ENCODE measurements around the gene ZCCHC17.
A peak's percentile ranks its signal among the peaks of the same experiment; 100 is the strongest.
"Not testable (repeated sequence)": the region's sequence is repeated elsewhere in the genome, so short reads cannot be mapped to it uniquely, and the experiment has no call there.

ZCCHC17 gene

DNA sequence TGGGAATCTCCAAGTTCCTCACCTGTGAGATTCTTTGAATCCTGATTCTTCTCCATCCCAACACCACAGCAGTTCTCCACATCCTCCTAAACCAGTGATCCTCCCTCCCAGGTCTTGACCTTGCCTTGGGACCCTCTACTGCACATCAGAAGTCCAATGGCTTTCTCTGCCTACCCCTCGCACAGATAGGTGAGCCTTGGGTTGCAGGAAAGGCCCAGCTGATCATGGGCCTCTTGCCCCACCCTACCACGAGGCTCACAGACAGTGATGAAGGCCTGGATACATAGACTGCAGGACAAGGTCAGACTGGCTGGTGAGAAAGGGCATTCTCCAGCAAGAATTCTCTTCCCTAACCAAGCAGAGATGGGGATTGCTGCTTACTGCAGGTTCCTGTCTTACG lies 75.2 kb downstream of the ZCCHC17 start:
- no peak for DNase-seq

GRCh38 chr1:31372751-31373055 lies 75.9 kb downstream of the ZCCHC17 start:
- DNase-seq: no peak

GRCh38 chr1:31373056-31373896 lies 76.4 kb downstream of the ZCCHC17 start, which contains the start of gene FABP3:
TSS of gene FABP3 (minus strand) at chr1:31373076. CDS start at chr1:31373014, 62 bp downstream.
- no peak for DNase-seq

DNA sequence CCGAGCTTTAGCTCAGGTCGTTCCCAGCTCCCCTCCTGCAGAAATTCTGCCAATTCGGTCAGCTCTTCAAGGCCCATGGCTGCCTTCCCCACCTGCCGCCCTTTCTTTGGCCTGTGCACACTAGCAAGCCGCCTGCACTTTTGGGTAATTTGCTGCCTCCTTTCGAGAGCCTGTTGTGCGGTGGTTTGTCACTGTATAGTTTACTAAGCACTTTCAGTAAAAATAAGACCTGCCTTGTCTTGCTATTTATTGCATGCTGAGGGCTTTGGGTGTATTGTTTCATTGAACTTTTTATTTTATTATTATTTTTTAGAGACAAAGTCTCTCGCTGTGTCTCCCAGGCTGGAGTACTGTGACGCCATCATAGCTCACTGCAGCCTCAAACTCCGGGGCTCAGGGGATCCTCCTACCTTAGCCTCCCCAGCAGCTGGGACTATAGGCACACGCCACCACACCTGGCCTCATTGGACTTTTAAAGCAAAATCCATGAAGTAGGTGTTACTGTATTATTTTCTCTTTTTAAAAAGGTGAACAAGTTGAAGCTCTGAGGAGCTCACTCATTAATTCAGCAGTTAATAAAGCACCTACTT lies 77.2 kb downstream of the ZCCHC17 start:
- DNase-seq: no peak

DNA sequence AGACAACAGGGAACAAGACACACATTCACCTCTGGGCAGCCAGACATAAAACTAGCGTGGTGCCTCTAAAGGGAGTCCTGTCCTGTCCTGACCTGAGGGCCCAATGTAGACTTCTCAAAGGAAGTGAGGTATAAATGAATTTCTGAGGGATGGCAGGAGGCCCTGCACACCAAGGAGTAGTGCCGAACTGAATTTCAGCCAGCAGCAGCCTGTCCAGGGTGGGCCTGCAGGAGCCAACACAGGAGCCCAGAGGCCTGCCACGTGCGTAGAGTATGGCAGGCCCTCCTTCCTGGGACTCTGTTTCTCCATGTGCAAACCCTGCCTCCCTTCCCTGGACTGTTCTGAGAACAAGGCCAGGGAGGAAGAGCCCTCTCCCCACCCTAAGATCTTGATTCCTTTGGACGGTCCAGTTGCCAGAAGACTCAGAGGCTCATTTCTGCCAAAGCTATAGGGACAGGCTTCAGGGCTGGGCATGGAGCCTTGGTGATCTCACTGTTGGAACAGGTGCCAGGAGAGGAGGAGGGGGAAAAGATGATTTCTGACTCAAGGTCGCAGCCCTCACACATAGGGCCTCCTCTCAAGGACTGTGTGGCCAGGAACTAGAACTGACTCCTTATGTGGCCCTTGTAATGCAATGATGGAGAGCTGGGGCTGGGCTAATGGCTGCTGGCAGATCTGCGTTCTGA lies 77.8 kb downstream of the ZCCHC17 start:
- DNase-seq: no peak

DNA sequence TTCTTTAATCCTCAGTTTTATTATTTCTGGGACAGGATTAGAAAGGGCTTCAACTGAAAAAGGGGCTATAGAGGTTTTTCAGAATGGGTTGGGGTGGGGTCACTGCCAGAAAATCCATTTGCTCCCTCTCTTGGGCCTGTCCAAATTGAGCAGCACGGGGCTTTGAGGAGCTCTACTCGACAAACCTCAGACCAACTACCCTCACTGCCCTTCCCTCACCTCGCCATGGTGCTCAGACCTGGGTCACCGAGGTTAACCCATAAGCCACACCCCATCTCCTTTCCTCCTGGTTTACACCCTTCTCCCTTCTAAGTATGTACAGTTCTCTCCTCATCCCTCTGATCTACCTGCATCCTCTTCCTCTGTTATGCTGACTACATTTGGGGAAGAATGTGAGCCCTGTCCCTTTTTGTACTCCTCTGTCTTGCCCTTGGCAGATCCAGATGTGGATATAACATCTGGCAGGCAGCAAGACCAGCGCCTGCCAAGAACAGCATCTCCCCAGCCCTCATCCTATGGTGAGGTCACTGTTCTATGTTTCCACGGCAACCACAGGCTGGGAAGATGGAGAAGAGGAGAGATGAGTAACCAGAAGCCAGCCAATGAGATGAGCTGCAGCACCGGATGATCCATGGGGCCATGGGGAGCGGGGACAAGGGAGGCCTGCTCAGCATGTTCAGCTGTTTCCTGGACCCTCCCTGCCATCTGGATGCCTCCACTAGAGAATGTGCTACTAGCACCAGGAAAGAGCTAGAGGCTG lies 79.7 kb downstream of the ZCCHC17 start:
- no peak for DNase-seq

- no peak for DNase-seq
Measured at GRCh38 chr1:31377364-31377863, 80.6 kb downstream of the ZCCHC17 start.

DNA sequence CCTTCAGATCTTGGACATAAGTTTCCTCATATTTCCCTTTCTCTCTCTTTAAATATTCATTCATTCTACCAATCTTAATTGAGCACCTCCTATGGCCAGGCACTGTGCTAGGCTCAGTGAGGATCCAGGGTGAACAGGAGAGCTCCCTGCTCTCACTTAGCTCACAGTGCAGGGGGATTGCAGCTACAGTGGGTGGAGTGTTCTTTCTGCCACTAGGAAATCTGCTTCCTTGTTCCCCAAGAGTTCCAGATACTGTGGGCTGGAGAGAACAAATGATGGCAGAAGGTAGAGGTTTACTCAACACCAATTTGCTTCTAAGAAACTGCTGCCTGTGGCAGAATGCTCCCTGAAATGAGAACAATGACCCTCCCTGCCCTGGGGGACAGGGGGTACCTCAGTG lies 81.2 kb downstream of the ZCCHC17 start:
- DNase-seq: no peak

- DNase-seq: no peak
Measured at GRCh38 chr1:31380181-31380580, 83.3 kb downstream of the ZCCHC17 start.

GRCh38 chr1:31381394-31382294 lies 84.8 kb downstream of the ZCCHC17 start:
- DNase-seq: no peak

DNA sequence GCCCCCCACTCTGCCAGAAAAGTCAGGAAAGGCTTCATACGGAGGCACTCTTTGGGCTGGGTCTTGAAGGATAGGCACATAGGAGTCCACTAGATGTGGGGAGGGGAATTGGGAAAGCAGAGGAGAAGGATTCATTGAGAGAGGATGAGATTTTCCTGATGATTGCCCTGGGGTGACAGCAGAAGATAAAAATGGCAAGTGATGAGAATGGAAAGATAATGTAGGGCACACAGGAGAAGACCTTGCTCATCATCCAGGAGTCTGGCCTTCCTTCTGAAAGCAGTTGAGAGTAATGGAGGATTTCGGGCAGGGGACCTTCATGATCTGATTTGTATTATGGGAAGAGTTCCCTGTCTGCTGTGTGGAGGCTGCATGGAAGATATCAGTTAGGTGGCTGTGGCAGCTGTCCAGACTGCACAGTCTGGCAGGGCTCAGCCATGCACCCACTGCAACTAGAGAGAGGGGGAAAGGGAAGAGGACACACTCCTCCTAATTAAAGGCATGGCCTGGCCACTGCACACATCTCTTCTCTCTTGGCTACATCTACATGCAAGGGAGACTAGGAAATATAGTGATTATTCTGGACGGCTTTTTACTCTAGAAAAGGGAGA lies 85.7 kb downstream of the ZCCHC17 start:
- DNase-seq: no peak

DNA sequence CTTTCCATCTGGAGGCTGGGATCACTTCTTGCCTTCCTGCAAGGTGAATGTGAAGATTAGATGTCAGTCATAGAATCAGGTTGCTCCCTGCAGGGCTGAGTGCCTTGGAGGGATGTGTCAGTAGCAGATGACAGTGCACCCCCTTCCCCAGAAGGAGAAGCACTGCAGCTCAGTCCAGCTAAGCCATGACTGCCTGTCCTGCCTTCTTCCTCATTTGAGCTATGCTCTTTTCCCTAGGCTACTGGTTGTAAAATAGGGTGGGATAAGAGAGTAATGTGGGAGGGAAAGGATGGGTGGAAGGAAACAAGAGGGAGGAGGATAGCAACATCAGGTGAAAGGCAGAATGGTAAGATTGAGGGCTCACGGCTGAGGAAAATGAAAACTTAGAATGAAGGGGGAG lies 87.1 kb downstream of the ZCCHC17 start:
- DNase-seq: no peak

DNA sequence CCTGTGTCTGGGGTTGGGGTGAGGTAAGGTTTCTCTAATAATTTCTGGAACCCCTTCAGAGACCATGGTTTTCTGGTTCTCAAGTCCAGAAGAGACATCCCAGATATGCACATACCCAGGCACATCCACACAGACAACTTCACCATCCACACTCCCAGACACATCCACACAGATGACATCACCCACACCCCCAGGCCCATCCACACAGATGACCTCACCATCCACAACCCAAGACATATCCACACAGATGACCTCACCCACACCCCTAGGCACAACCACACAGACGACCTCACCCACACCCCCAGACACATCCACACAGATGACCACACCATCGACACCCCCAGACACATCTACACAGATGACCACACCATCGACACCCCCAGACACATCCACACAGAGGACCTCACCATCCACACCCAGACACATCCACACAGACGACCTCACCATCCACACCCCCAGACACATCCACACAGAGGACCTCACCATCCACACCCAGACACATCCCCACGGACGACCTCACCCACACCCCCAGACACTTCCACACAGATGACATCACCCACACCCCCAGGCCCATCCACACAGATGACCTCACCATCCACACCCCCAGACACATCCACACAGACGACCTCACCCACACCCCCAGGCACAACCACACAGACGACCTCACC lies 89.9 kb downstream of the ZCCHC17 start:
- not testable (repeated sequence) for DNase-seq

DNA sequence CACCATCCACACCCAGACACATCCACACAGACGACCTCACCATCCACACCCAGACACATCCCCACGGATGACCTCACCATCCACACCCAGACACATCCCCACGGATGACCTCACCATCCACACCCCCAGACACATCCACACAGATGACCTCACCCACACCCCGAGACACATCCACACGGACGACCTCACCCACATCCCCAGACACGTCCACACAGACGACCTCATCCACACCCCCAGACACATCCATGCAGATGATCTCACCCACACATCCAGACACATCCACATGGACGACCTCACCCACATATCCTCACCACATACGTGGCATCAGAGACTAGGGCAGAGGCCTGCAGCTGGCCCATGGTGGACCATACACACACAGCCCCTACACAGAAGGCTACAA lies 90.8 kb downstream of the ZCCHC17 start:
- DNase-seq: no peak

DNA sequence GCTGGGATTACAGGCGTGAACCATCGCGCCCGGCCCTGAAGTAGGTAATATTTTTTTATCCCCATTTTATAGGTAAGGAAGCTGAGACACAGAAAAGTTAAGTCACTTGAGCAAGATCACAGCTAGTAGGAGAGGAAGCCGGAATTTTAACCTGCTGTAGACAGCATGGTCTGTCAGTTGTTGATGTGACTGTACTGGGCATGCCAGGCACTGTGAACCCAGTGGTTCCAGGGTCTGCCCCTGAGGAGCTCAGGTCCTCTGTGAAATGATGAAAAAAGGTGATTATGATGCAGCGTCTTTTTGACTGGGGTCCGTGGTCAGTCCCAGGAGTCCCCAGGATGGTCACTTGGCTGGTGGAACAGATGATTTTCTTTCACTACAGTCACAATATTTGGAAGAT lies 92.8 kb downstream of the ZCCHC17 start:
- no peak for DNase-seq

- DNase-seq: no peak
Measured at GRCh38 chr1:31390071-31390470, 93.2 kb downstream of the ZCCHC17 start.

GRCh38 chr1:31393463-31393862 lies 96.6 kb downstream of the ZCCHC17 start:
- no peak for DNase-seq

DNA sequence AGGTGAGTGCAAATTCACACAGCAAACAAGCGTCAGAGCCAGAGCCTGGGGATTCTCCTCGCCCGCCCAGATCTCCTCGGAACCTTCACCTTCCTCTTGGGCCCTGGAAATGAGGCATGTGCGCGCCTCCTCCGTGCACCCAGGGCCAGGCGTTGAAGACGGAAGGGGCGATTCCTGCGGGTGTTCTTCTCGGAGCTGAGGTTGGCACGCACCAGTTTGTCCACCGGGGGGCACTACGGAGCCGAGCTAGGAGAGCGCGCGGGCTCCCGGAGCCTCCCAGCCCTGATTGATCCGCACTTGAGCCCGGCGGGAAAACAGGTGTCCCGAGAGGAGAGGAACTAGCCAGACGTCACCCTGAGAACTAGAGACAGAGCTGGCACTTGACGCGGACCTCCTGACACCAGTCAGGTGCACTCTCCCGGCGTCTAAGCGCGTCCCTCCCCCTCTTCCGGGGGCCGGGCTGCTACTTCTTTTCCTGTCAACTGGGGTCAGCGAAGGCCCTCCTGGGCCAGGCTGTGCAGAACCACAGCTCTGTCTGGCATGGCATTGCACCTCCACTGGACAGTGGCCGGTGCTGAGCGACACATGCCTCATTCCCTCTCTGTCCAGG lies 97.9 kb downstream of the ZCCHC17 start:
- peak; percentile 66 for DNase-seq

GRCh38 chr1:31396633-31397351 lies 100.0 kb downstream of the ZCCHC17 start:
- DNase-seq: no peak

Data from CD4-positive, alpha-beta T cell treated with Interleukin-15 for 1 hour (primary cell).